Measurements from ENCODE around the gene CC2D1A.
A peak's percentile ranks its signal among the peaks of the same experiment; 100 is the strongest.

The CC2D1A gene

DNA sequence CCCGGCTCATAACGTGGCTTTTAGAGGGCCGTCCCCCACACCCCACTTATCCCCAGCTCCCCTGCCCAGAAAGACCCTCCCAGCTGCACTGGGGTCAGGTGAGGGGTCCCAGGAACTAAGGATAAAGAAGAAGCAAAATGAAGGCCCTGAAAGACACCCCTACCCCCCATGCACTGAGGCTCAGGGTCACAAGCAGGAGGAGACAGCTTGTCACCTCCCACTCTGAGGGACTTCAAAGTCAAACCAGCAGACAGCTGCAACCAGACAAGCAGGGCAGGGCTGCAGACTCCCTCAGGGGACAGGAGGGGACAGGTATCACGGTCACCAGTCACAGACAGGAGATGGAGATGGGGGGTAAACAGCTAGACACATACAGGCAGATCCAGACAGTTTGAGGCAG lies 35.1 kb upstream of the CC2D1A start:
- Histone ChIP-seq H2BK120ac (ENCODE audit: insufficient read depth, low read length, poor library complexity) (no peak overlapping the region), H3K23ac (ENCODE audit: low read length) (no peak overlapping the region), H3K4me1 (ENCODE audit: control insufficient read depth in 1 of 2, insufficient read depth in 2 of 2, low read length in 2 of 2) (peaks cover 18 to 22% of the 10 kb centered on the region in 2 experiments), H3K4me2 (ENCODE audit: low read length) (no peak overlapping the region), H3K9ac (ENCODE audit: low read length) (no peak overlapping the region), H3K27me3 (ENCODE audit: insufficient read depth, low read length) (peaks cover 2% of the 10 kb centered on the region), H3K27ac (ENCODE audit: low read depth, low read length) (no peak overlapping the region), H3K14ac (ENCODE audit: low read length) (no peak overlapping the region), H3K79me2 (ENCODE audit: control insufficient read depth, insufficient read depth, low read length, poor library complexity) (no peaks in the 10 kb centered on the region), H2AFZ (ENCODE audit: insufficient read depth, low read length, poor library complexity) (no peak overlapping the region), H3K4ac (ENCODE audit: low read depth, low read length) (no peak overlapping the region), H3K36me3 (ENCODE audit: control insufficient read depth in 1 of 2, insufficient read depth in 2 of 2, low read length in 2 of 2) (no peaks in the 10 kb centered on the region), H2AK5ac (ENCODE audit: low read length) (no peak overlapping the region), H3K79me1 (ENCODE audit: low read length) (peaks cover 7% of the 10 kb centered on the region), H4K8ac (ENCODE audit: low read depth, low read length) (no peak overlapping the region), H3K4me3 (ENCODE audit: low read depth, low read length) (no peak overlapping the region), H2BK5ac (ENCODE audit: low read depth, low read length, poor library complexity) (no peak overlapping the region), H4K12ac (ENCODE audit: low read depth, low read length) (no peak overlapping the region), H3K18ac (ENCODE audit: low read length) (no peak overlapping the region), H2BK12ac (ENCODE audit: low read length) (no peak overlapping the region), H4K91ac (ENCODE audit: low read depth, low read length) (no peak overlapping the region), H3K9me3 (ENCODE audit: insufficient read depth, low read depth, low read length) (peaks cover 2% of the 10 kb centered on the region)
- DNase-seq = no peak
- WGBS (ENCODE audit: extremely low coverage, insufficient coverage, insufficient read length) = no CpG with 5 or more reads among the region's 4 CpGs

DNA sequence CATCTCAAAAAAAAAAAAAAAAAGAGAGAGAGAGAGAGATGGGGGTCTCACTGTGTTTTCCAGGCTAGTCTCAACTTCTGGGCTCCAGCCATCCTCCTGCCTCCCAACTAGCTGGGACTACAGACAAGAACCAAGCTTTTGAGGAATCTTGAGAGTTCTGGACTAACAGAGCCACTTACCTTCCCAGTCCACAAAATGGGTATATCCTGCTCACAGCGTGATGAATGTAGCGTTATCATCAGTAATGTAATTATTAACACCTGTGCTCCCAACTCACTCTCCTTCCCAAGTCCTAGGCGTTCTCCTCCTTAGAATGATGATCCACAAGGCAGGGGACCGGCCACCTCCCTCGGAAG lies 33.7 kb upstream of the CC2D1A start:
- Histone ChIP-seq H3K4ac (ENCODE audit: low read depth, low read length) (no peak overlapping the region), H3K14ac (ENCODE audit: low read length) (no peak overlapping the region), H3K79me2 (ENCODE audit: control insufficient read depth, insufficient read depth, low read length, poor library complexity) (no peaks in the 10 kb centered on the region), H3K36me3 (ENCODE audit: control insufficient read depth in 1 of 2, insufficient read depth in 2 of 2, low read length in 2 of 2) (no peaks in the 10 kb centered on the region), H3K9me3 (ENCODE audit: insufficient read depth, low read depth, low read length) (peaks cover under 1% of the 10 kb centered on the region), H3K4me1 (ENCODE audit: control insufficient read depth in 1 of 2, insufficient read depth in 2 of 2, low read length in 2 of 2) (peaks cover 14 to 21% of the 10 kb centered on the region in 2 experiments), H3K4me2 (ENCODE audit: low read length) (peak overlapping the region; percentile 66), H3K9ac (ENCODE audit: low read length) (no peak overlapping the region), H3K79me1 (ENCODE audit: low read length) (peaks cover 7% of the 10 kb centered on the region), H3K27ac (ENCODE audit: low read depth, low read length) (no peak overlapping the region), H3K27me3 (ENCODE audit: insufficient read depth, low read length) (no peaks in the 10 kb centered on the region), H4K12ac (ENCODE audit: low read depth, low read length) (no peak overlapping the region), H4K8ac (ENCODE audit: low read depth, low read length) (no peak overlapping the region), H2BK120ac (ENCODE audit: insufficient read depth, low read length, poor library complexity) (peak overlapping the region; percentile 28), H3K18ac (ENCODE audit: low read length) (no peak overlapping the region), H4K91ac (ENCODE audit: low read depth, low read length) (no peak overlapping the region), H3K23ac (ENCODE audit: low read length) (no peak overlapping the region), H2AFZ (ENCODE audit: insufficient read depth, low read length, poor library complexity) (peak overlapping the region; percentile 30), H3K4me3 (ENCODE audit: low read depth, low read length) (no peak overlapping the region), H2AK5ac (ENCODE audit: low read length) (no peak overlapping the region), H2BK5ac (ENCODE audit: low read depth, low read length, poor library complexity) (no peak overlapping the region), H2BK12ac (ENCODE audit: low read length) (no peak overlapping the region)
- WGBS (ENCODE audit: extremely low coverage, insufficient coverage, insufficient read length) = no CpG with 5 or more reads among the region's 5 CpGs
- DNase-seq = no peak

DNA sequence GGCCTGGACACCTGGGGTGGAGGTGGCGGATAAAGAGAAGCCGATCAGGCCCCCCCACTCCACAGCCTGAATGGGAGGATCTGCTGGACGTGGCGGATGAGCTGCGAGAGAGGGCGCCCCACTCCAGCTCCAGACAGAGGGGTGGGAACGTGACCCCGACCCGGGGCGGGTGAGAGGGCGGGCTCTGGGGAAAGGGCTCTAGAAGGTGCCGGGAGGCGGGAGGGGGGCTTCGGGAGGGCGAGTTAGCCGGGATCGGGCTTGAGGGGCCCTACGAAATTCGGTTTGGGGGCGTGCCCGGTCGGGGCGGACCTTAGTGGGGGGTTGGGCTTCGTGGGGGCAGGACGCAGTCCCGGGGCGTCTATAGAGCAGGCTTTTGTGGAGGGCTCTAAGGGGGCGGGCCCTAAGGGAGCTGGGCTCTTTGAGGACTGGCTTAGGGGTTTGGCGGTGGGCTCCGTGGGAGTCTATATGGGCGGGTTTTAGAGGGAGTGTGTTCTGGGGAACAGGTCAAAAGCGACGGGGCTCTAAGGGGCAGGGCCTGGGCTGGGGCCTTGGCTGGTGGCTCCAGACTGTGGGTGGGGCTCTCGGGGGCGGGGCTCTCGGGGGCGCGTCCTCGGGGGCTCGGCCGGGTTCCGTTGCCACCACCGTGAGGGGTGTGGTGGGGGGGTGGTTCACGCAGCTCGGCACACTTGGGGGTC lies 33.2 kb upstream of the CC2D1A start:
- Histone ChIP-seq H4K8ac (ENCODE audit: low read depth, low read length) (peak overlapping the region; percentile 26), H3K4me3 (ENCODE audit: low read depth, low read length) (peak overlapping the region; percentile 48), H3K27me3 (ENCODE audit: insufficient read depth, low read length) (no peaks in the 10 kb centered on the region), H4K91ac (ENCODE audit: low read depth, low read length) (peak overlapping the region; percentile 65), H3K9me3 (ENCODE audit: insufficient read depth, low read depth, low read length) (peaks cover 3% of the 10 kb centered on the region), H2AFZ (ENCODE audit: insufficient read depth, low read length, poor library complexity) (peak overlapping the region; percentile 57), H3K36me3 (ENCODE audit: control insufficient read depth in 1 of 2, insufficient read depth in 2 of 2, low read length in 2 of 2) (no peaks in the 10 kb centered on the region), H2BK12ac (ENCODE audit: low read length) (no peak overlapping the region), H2AK5ac (ENCODE audit: low read length) (peak overlapping the region; percentile 70), H3K18ac (ENCODE audit: low read length) (peak overlapping the region; percentile 43), H4K12ac (ENCODE audit: low read depth, low read length) (no peak overlapping the region), H2BK120ac (ENCODE audit: insufficient read depth, low read length, poor library complexity) (peak overlapping the region; percentile 28), H3K4me1 (ENCODE audit: control insufficient read depth in 1 of 2, insufficient read depth in 2 of 2, low read length in 2 of 2) (peaks cover 14 to 21% of the 10 kb centered on the region in 2 experiments), H3K23ac (ENCODE audit: low read length) (no peak overlapping the region), H2BK5ac (ENCODE audit: low read depth, low read length, poor library complexity) (no peak overlapping the region), H3K79me1 (ENCODE audit: low read length) (peaks cover 7% of the 10 kb centered on the region), H3K27ac (ENCODE audit: low read depth, low read length) (no peak overlapping the region), H3K9ac (ENCODE audit: low read length) (no peak overlapping the region), H3K4ac (ENCODE audit: low read depth, low read length) (no peak overlapping the region), H3K14ac (ENCODE audit: low read length) (no peak overlapping the region), H3K79me2 (ENCODE audit: control insufficient read depth, insufficient read depth, low read length, poor library complexity) (no peaks in the 10 kb centered on the region), H3K4me2 (ENCODE audit: low read length) (peak overlapping the region; percentile 66)
- no CpG with 5 or more reads among the region's 45 CpGs for WGBS (ENCODE audit: extremely low coverage, insufficient coverage, insufficient read length)
- no peak for DNase-seq

DNA sequence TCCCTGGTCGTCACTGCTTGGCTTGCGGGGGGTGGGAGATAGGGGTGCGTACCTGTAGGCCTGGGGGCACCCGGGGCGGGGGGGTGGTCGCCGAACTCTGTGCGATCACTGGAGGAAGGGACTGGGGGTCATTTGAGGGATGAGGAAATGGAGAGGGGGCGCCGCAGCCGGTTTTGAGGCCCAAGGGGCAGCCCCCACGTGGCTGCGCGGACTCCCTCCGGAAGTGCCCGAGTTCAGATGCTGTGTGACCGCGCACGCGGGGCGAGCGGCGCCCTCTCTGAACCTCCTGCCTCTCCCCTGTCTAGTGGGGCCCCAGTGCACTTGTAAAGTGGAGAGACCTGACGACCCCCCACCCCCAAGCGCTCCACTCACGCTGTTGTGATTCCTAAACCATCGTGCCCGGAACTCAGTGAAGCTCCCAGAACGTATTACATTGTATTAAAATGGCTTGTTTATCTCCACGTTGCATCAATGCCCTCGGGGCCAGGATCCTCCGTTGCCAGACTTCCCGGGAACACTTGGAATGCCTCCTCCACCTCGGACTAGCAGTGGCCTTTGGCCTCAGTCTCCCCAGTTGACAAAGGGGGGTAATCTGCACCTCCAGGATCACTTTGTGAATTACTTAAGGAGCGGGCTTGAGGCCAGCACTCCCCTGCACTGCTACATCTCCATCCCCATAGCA lies 32.0 kb upstream of the CC2D1A start:
- no peak overlapping the region for H2AK5ac ChIP-seq (ENCODE audit: low read length)
- H2BK12ac ChIP-seq (ENCODE audit: low read length) = peak overlapping the region; percentile 32
- H3K4me2 ChIP-seq (ENCODE audit: low read length) = no peak overlapping the region
- H3K36me3 ChIP-seq (ENCODE audit: control insufficient read depth in 1 of 2, insufficient read depth in 2 of 2, low read length in 2 of 2) = no peaks in the 10 kb centered on the region
- peak overlapping the region; percentile 25 for H2BK120ac ChIP-seq (ENCODE audit: insufficient read depth, low read length, poor library complexity)
- no peaks in the 10 kb centered on the region for H3K27me3 ChIP-seq (ENCODE audit: insufficient read depth, low read length)
- H3K18ac ChIP-seq (ENCODE audit: low read length) = no peak overlapping the region
- no peak overlapping the region for H2BK5ac ChIP-seq (ENCODE audit: low read depth, low read length, poor library complexity)
- H3K9ac ChIP-seq (ENCODE audit: low read length) = no peak overlapping the region
- peak in 1 of 2 donors; percentile 52 for DNase-seq
- H3K4ac ChIP-seq (ENCODE audit: low read depth, low read length) = no peak overlapping the region
- peak overlapping the region; percentile 18 for H4K8ac ChIP-seq (ENCODE audit: low read depth, low read length)
- H3K4me3 ChIP-seq (ENCODE audit: low read depth, low read length) = no peak overlapping the region
- no peak overlapping the region for H4K91ac ChIP-seq (ENCODE audit: low read depth, low read length)
- no CpG with 5 or more reads among the region's 35 CpGs for WGBS (ENCODE audit: extremely low coverage, insufficient coverage, insufficient read length)
- peaks cover 3% of the 10 kb centered on the region for H3K9me3 ChIP-seq (ENCODE audit: insufficient read depth, low read depth, low read length)
- no peak overlapping the region for H3K27ac ChIP-seq (ENCODE audit: low read depth, low read length)
- H3K79me1 ChIP-seq (ENCODE audit: low read length) = peaks cover 7% of the 10 kb centered on the region
- H3K23ac ChIP-seq (ENCODE audit: low read length) = no peak overlapping the region
- peaks cover 14 to 21% of the 10 kb centered on the region in 2 experiments for H3K4me1 ChIP-seq (ENCODE audit: control insufficient read depth in 1 of 2, insufficient read depth in 2 of 2, low read length in 2 of 2)
- no peaks in the 10 kb centered on the region for H3K79me2 ChIP-seq (ENCODE audit: control insufficient read depth, insufficient read depth, low read length, poor library complexity)
- H4K12ac ChIP-seq (ENCODE audit: low read depth, low read length) = no peak overlapping the region
- H2AFZ ChIP-seq (ENCODE audit: insufficient read depth, low read length, poor library complexity) = peak overlapping the region; percentile 37
- no peak overlapping the region for H3K14ac ChIP-seq (ENCODE audit: low read length)

Measured in trophoblast cell (in vitro differentiated cells and primary cell).